ENCODE results near the gene NBPF3.

Gene NBPF3

GRCh38 chr1:21530368-21531016 is 90.6 kb downstream of the NBPF3 start:
- Histone ChIP-seq H3K4me2 (no peak overlapping the region), H3K79me2 (ENCODE audit: insufficient read depth, low read depth) (no peaks in the 10 kb centered on the region), H3K4me3 (IDR thresholded peaks at IDR 0.05; ENCODE audit: insufficient read depth, low read depth, low read length) (no peak overlapping the region), H3K27me3 (ENCODE audit: insufficient read depth, low read depth) (peaks cover 33% of the 10 kb centered on the region; the same call in 1 of the 2 replicates), H3K36me3 (ENCODE audit: insufficient read depth) (no peaks in the 10 kb centered on the region), H3K4me1 (ENCODE audit: low read depth, poor library complexity, severe bottlenecking) (no peaks in the 10 kb centered on the region), H3K27ac (no peak overlapping the region), H4K20me1 (ENCODE audit: insufficient read depth) (no peaks in the 10 kb centered on the region), H2AFZ (ENCODE audit: low read depth) (no peak overlapping the region), H3K9ac (no peak overlapping the region)
- TF ChIP-seq, protein P1, sequence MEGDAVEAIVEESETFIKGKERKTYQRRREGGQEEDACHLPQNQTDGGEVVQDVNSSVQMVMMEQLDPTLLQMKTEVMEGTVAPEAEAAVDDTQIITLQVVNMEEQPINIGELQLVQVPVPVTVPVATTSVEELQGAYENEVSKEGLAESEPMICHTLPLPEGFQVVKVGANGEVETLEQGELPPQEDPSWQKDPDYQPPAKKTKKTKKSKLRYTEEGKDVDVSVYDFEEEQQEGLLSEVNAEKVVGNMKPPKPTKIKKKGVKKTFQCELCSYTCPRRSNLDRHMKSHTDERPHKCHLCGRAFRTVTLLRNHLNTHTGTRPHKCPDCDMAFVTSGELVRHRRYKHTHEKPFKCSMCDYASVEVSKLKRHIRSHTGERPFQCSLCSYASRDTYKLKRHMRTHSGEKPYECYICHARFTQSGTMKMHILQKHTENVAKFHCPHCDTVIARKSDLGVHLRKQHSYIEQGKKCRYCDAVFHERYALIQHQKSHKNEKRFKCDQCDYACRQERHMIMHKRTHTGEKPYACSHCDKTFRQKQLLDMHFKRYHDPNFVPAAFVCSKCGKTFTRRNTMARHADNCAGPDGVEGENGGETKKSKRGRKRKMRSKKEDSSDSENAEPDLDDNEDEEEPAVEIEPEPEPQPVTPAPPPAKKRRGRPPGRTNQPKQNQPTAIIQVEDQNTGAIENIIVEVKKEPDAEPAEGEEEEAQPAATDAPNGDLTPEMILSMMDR (conservative IDR thresholded peaks at IDR 0.05; ENCODE audit: low read depth, low read length) = no peak

GRCh38 chr1:21531241-21531640 is 91.3 kb downstream of the NBPF3 start:
- H3K4me2 ChIP-seq = no peak overlapping the region
- no peaks in the 10 kb centered on the region for H3K79me2 ChIP-seq (ENCODE audit: insufficient read depth, low read depth)
- no peak overlapping the region for H2AFZ ChIP-seq (ENCODE audit: low read depth)
- no peak overlapping the region for H3K4me3 ChIP-seq (IDR thresholded peaks at IDR 0.05; ENCODE audit: insufficient read depth, low read depth, low read length)
- TF ChIP-seq, protein P1 (conservative IDR thresholded peaks at IDR 0.05; ENCODE audit: low read depth, low read length) = no peak
- H3K27ac ChIP-seq = no peak overlapping the region
- H3K9ac ChIP-seq = no peak overlapping the region
- no peaks in the 10 kb centered on the region for H4K20me1 ChIP-seq (ENCODE audit: insufficient read depth)
- H3K27me3 ChIP-seq (ENCODE audit: insufficient read depth, low read depth) = peaks cover 41% of the 10 kb centered on the region; the same call in 1 of the 2 replicates
- H3K36me3 ChIP-seq (ENCODE audit: insufficient read depth) = no peaks in the 10 kb centered on the region
- no peaks in the 10 kb centered on the region for H3K4me1 ChIP-seq (ENCODE audit: low read depth, poor library complexity, severe bottlenecking)

DNA sequence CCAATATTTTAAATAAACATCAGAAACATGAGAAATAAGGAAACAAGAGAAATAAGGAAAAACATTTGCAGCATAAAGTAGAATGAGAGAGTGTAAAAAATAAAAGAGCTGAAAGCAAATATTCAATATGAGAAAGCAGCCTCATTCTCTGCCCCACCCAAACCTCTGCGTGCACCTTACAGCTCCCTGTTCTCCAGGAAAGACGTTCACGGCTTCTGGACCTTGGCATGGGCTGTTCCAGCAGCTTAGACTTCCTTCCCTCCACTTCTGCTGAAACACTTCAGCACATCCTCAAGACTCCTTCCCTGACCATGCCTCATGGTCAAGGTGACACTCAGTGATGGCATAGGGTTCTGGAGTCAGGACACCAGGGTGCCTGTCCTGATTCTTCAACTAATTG is 92.6 kb downstream of the NBPF3 start:
- Histone ChIP-seq H4K20me1 (ENCODE audit: insufficient read depth) (no peaks in the 10 kb centered on the region), H3K4me2 (no peak overlapping the region), H3K4me1 (ENCODE audit: low read depth, poor library complexity, severe bottlenecking) (no peaks in the 10 kb centered on the region), H3K4me3 (IDR thresholded peaks at IDR 0.05; ENCODE audit: insufficient read depth, low read depth, low read length) (no peak overlapping the region), H3K27me3 (ENCODE audit: insufficient read depth, low read depth) (peaks cover 49% of the 10 kb centered on the region; the same call in 1 of the 2 replicates), H3K79me2 (ENCODE audit: insufficient read depth, low read depth) (no peaks in the 10 kb centered on the region), H3K36me3 (ENCODE audit: insufficient read depth) (no peaks in the 10 kb centered on the region), H3K9ac (no peak overlapping the region), H2AFZ (ENCODE audit: low read depth) (no peak overlapping the region), H3K27ac (no peak overlapping the region)
- TF ChIP-seq, protein P1 (conservative IDR thresholded peaks at IDR 0.05; ENCODE audit: low read depth, low read length) = no peak

DNA sequence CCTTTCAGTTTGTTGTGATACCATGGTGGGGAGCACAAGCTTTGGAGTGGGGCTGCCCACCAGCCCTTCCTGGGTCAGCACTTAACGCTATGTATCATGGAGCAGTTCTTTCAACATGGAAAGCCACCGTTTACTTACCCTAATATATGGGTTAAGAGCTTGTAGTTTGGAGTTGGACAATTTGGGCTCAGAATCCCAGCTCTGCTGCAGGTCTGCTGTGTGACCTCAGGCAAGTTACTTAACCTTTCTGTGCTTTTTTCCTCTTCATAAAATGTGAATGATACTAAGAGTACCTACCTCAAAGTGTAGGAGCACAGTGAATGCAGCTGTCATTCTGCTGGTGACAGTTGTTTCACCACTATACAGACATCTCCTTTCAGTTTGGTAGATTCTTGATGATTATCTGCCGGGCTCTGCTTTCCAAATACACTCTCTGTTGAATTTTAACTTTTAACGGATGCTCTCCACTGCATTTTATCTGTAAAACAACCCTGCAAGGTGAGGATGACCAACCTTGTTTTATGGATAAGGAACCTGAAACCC is 93.1 kb downstream of the NBPF3 start:
- H3K4me1 ChIP-seq (ENCODE audit: low read depth, poor library complexity, severe bottlenecking) = no peaks in the 10 kb centered on the region

More for the DNA sequence above, 93.1 kb downstream of the NBPF3 start:
- Histone ChIP-seq H4K20me1 (ENCODE audit: insufficient read depth) (no peaks in the 10 kb centered on the region), H3K27me3 (ENCODE audit: insufficient read depth, low read depth) (peaks cover 54% of the 10 kb centered on the region; the same call in 1 of the 2 replicates), H3K27ac (no peak overlapping the region), H3K4me3 (IDR thresholded peaks at IDR 0.05; ENCODE audit: insufficient read depth, low read depth, low read length) (no peak overlapping the region), H3K4me2 (no peak overlapping the region), H2AFZ (ENCODE audit: low read depth) (no peak overlapping the region), H3K36me3 (ENCODE audit: insufficient read depth) (no peaks in the 10 kb centered on the region), H3K9ac (no peak overlapping the region), H3K79me2 (ENCODE audit: insufficient read depth, low read depth) (no peaks in the 10 kb centered on the region)
- TF ChIP-seq, protein P1 (conservative IDR thresholded peaks at IDR 0.05; ENCODE audit: low read depth, low read length) = no peak

All from KMS-11 (cell line).